Loucy (cell line): ENCODE results near the gene DYNLT4.

Experiments
- H2AFZ ChIP-seq: fragments of 200-600 bp; sonication (generic); 2 replicates; pipeline ENCODE4 v1.6.0; 2016; ENCODE audit warnings: antibody characterized with exemption, mild to moderate bottlenecking, low read length, moderate library complexity
- H3F3A ChIP-seq: fragments of 200-600 bp; 2 replicates; pipeline ENCODE4 v1.6.0; 2016; ENCODE audit warnings: antibody characterized with exemption, low read depth, mild to moderate bottlenecking
- H3K27me3 ChIP-seq: fragments of 200-600 bp; sonication (generic); 2 replicates; pipeline ENCODE4 v1.6.1; 2014; ENCODE audit warnings: low read length, mild to moderate bottlenecking; ENCODE audit not compliant: insufficient read depth, poor library complexity, severe bottlenecking
- H3K36me3 ChIP-seq: fragments of 200-600 bp; sonication (generic); 2 replicates; pipeline ENCODE4 v1.6.1; 2016; ENCODE audit warnings: low read length; ENCODE audit not compliant: insufficient read depth
- H3K4me1 ChIP-seq: fragments of 200-600 bp; sonication (generic); 2 replicates; pipeline ENCODE4 v1.5.1; 2014; ENCODE audit warnings: low read length, mild to moderate bottlenecking; ENCODE audit not compliant: insufficient read depth, poor library complexity, severe bottlenecking
- H3K4me2 ChIP-seq: fragments of 200-600 bp; sonication (generic); 2 replicates; pipeline ENCODE4 v1.6.0; 2014; ENCODE audit warnings: antibody characterized with exemption, low read length, low read depth, mild to moderate bottlenecking; ENCODE audit not compliant: poor library complexity, severe bottlenecking
- H3K4me3 ChIP-seq: fragments of 200-600 bp; sonication (generic); 2 replicates; pipeline ENCODE4 v1.5.1; 2014; ENCODE audit warnings: low read length, mild to moderate bottlenecking, mixed read lengths; ENCODE audit not compliant: poor library complexity, severe bottlenecking
- H3K79me2 ChIP-seq: fragments of 200-600 bp; sonication (generic); 2 replicates; pipeline ENCODE4 v1.6.1; 2014; ENCODE audit warnings: low read length; ENCODE audit not compliant: insufficient read depth
- H3K9ac ChIP-seq: fragments of 200-600 bp; sonication (generic); 2 replicates; pipeline ENCODE4 v1.6.0; 2014; ENCODE audit warnings: mild to moderate bottlenecking, low read depth, low read length, moderate library complexity; ENCODE audit not compliant: poor library complexity, severe bottlenecking
- H3K9me2 ChIP-seq: fragments of 200-600 bp; sonication (generic); replicated peaks from 2 replicates; pipeline ENCODE4 v1.6.1; 2016; ENCODE audit warnings: low read depth, low read length, mixed read lengths
- H3K9me3 ChIP-seq: fragments of 200-600 bp; sonication (generic); 2 replicates; pipeline ENCODE4 v1.6.1; 2014; ENCODE audit warnings: mild to moderate bottlenecking, antibody characterized with exemption, low read length, low read depth; ENCODE audit not compliant: insufficient read depth
- H4K20me1 ChIP-seq: fragments of 200-600 bp; sonication (generic); 2 replicates; pipeline ENCODE4 v1.6.0; 2014; ENCODE audit warnings: antibody characterized with exemption, low read length, mild to moderate bottlenecking; ENCODE audit not compliant: insufficient read depth, poor library complexity, severe bottlenecking
- CTCF ChIP-seq: fragments of 200-600 bp; sonication (generic); conservative IDR thresholded peaks from 2 replicates; pipeline ENCODE4 v1.5.1; 2014; ENCODE audit warnings: mild to moderate bottlenecking, antibody characterized with exemption, low read length
- EZH2phosphoT487 ChIP-seq: fragments of 200-600 bp; IDR thresholded peaks from 2 replicates; pipeline ENCODE4 v1.6.1; 2018; ENCODE audit warnings: antibody characterized with exemption, mild to moderate bottlenecking, moderate library complexity, borderline replicate concordance

DYNLT4 gene

DNA sequence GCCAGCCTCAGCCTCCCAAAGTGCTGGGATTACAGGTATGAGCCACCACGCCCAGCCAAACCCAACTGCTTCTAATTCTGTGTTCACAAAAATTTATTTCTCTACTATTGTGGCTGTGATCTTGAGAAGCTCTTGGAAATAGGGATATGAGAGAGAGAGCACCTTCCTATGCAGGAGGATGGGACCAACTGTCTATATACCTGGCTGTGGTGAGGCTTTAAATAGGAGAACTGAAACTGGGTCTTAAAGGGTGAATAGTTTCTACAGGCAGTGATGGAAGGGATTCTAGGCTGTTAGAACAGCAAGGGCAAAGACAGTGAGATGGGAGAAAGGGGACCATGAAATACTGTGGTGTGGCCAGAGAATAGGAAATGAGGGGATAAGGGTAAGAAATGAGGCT is 44.2 kb upstream of the DYNLT4 start:
- TF ChIP-seq EZH2phosphoT487 (no peak), CTCF (no peak)
- Histone ChIP-seq H3K4me2 (no peak overlapping the region), H3K27me3 (no peaks in the 10 kb centered on the region), H3K4me3 (no peak overlapping the region), H4K20me1 (no peaks in the 10 kb centered on the region), H2AFZ (no peak overlapping the region), H3K79me2 (no peaks in the 10 kb centered on the region), H3K9me3 (no peaks in the 10 kb centered on the region), H3K9me2 (no peaks in the 10 kb centered on the region), H3K36me3 (no peaks in the 10 kb centered on the region; the same call in 1 of the 2 replicates), H3K9ac (no peak overlapping the region), H3F3A (no peaks in the 10 kb centered on the region), H3K4me1 (no peaks in the 10 kb centered on the region)

DNA sequence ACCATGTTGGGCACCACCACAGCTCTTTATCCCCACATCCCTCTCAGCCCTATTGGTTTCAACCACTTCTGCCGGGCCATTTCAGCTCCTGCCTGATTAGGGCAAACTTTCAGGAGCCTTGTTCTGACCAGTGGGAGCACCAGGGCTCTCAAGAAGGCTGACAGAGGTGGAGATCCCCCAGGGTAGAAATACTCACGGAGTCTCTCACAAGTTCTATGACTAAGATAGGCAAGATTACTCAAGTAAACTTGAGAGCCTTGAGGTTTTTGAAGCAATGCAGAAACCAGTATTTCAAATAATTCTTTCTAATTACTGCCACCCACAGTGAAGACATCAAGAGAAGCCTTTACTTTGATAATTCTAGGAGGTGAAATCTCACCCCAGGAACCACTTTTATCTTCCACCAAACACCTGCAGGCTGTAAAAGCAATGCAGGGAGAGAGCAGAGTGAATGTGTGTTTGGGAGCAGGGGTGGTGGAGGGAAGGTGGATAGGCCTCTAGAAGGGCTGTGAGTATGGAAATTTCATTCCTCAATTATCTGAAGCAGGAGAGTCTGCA is 42.5 kb upstream of the DYNLT4 start:
- TF ChIP-seq EZH2phosphoT487, result no peak
- TF ChIP-seq CTCF, result no peak
- no peaks in the 10 kb centered on the region for H4K20me1 ChIP-seq
- no peaks in the 10 kb centered on the region for H3K9me3 ChIP-seq
- H3K9me2 ChIP-seq, result no peaks in the 10 kb centered on the region
- no peak overlapping the region for H3K9ac ChIP-seq
- H3K4me3 ChIP-seq, result no peak overlapping the region
- no peaks in the 10 kb centered on the region for H3K79me2 ChIP-seq
- H3K4me1 ChIP-seq, result no peaks in the 10 kb centered on the region
- no peaks in the 10 kb centered on the region for H3K27me3 ChIP-seq
- no peaks in the 10 kb centered on the region for H3F3A ChIP-seq
- no peak overlapping the region for H3K4me2 ChIP-seq
- H3K36me3 ChIP-seq, result no peaks in the 10 kb centered on the region; the same call in 1 of the 2 replicates
- H2AFZ ChIP-seq, result no peak overlapping the region

GRCh38 chr1:44848456-44849181 is 41.5 kb upstream of the DYNLT4 start:
- Histone ChIP-seq H3K4me1 (no peaks in the 10 kb centered on the region), H3F3A (no peaks in the 10 kb centered on the region), H3K27me3 (no peaks in the 10 kb centered on the region), H3K4me3 (no peak overlapping the region), H3K4me2 (no peak overlapping the region), H3K9me2 (no peaks in the 10 kb centered on the region), H3K36me3 (no peaks in the 10 kb centered on the region; the same call in 1 of the 2 replicates), H3K9me3 (no peaks in the 10 kb centered on the region), H2AFZ (no peak overlapping the region), H3K9ac (no peak overlapping the region), H3K79me2 (no peaks in the 10 kb centered on the region), H4K20me1 (no peaks in the 10 kb centered on the region)
- TF ChIP-seq CTCF (no peak), EZH2phosphoT487 (no peak)
